Fibroblast of skin of scalp (primary cell): ENCODE results near the gene TPRG1.
A peak's percentile ranks its signal among the peaks of the same experiment; 100 is the strongest.

Source experiments
- DNase-seq: peaks from one replicate; pipeline ENCODE4 v3.0.0-alpha.2; 2013

Gene TPRG1

GRCh38 chr3:189282741-189283140 lies 111.0 kb downstream of the TPRG1 start:
- peak; percentile 38 for DNase-seq

- no peak for DNase-seq
Observed at GRCh38 chr3:189286188-189286587, 114.4 kb downstream of the TPRG1 start.

GRCh38 chr3:189286916-189287315 lies 115.1 kb downstream of the TPRG1 start:
- no peak for DNase-seq

GRCh38 chr3:189288348-189289235 lies 116.8 kb downstream of the TPRG1 start:
- no peak for DNase-seq

GRCh38 chr3:189289251-189289650 lies 117.5 kb downstream of the TPRG1 start:
- DNase-seq, result no peak

GRCh38 chr3:189292667-189293484 lies 121.1 kb downstream of the TPRG1 start:
- DNase-seq, result peak; percentile 45

- DNase-seq, result no peak
Observed at GRCh38 chr3:189294649-189295048, 122.9 kb downstream of the TPRG1 start.

GRCh38 chr3:189295089-189295488 lies 123.3 kb downstream of the TPRG1 start:
- no peak for DNase-seq

GRCh38 chr3:189297932-189298331 lies 126.2 kb downstream of the TPRG1 start:
- DNase-seq, result no peak

GRCh38 chr3:189298469-189299375 lies 127.0 kb downstream of the TPRG1 start:
- no peak for DNase-seq

GRCh38 chr3:189300345-189300744 lies 128.6 kb downstream of the TPRG1 start:
- DNase-seq, result no peak

GRCh38 chr3:189301479-189301878 lies 129.7 kb downstream of the TPRG1 start:
- DNase-seq, result no peak

- no peak for DNase-seq
Observed at GRCh38 chr3:189303584-189303983, 131.8 kb downstream of the TPRG1 start.

GRCh38 chr3:189304465-189305351 lies 132.9 kb downstream of the TPRG1 start:
- DNase-seq, result peak; percentile 65

GRCh38 chr3:189305412-189305811 lies 133.6 kb downstream of the TPRG1 start:
- peak; percentile 28 for DNase-seq

GRCh38 chr3:189307963-189308362 lies 136.2 kb downstream of the TPRG1 start:
- DNase-seq, result no peak

GRCh38 chr3:189308608-189309007 lies 136.8 kb downstream of the TPRG1 start:
- no peak for DNase-seq

- DNase-seq, result no peak
Observed at GRCh38 chr3:189309400-189309975, 137.7 kb downstream of the TPRG1 start.

- DNase-seq, result no peak
Observed at GRCh38 chr3:189311521-189311920, 139.8 kb downstream of the TPRG1 start.

- no peak for DNase-seq
Observed at GRCh38 chr3:189312866-189313265, 141.1 kb downstream of the TPRG1 start.
